Measurements from ENCODE around the gene LCE3C.

DNA sequence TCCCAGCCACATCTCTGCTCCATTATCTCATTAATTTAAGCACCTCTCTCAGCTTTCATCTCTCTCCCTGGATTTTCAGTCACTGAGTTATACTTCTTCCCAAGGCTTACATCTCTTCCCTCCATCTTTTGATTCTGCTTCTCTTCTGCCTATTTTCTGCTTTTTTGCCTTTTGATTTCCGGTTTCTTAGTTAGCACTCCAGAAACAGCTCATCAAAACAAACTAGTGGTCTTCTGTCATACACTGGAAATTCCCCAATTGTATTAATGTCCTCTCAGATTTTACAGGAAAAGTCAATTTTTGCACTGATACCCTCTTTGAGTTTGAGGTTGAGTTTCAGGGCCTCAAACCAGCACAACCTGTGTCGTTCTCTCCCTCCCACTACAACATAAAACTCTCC lies 34.9 kb upstream of the LCE3C start:
- TF ChIP-seq CTBP1 (IDR thresholded peaks at IDR 0.05; ENCODE audit: borderline replicate concordance) (no peak), ILF3 (IDR thresholded peaks at IDR 0.05; ENCODE audit: borderline replicate concordance) (no peak), ZNF274 (IDR thresholded peaks at IDR 0.05; ENCODE audit: borderline replicate concordance, low read depth, low read length) (no peak), THAP7 (CRISPR knock-in tag; IDR thresholded peaks at IDR 0.05) (no peak), JUN (IDR thresholded peaks at IDR 0.05; ENCODE audit: borderline replicate concordance, low read depth, low read length) (no peak), JUN (CRISPR knock-in tag; IDR thresholded peaks at IDR 0.05; ENCODE audit: borderline replicate concordance) (no peak), ZKSCAN1 (IDR thresholded peaks at IDR 0.05; ENCODE audit: low read depth, low read length) (no peak), NR2C2 (CRISPR knock-in tag; IDR thresholded peaks at IDR 0.05) (no peak), NR2C2 (tag; IDR thresholded peaks at IDR 0.05) (no peak), ZKSCAN8 (CRISPR knock-in tag; IDR thresholded peaks at IDR 0.05) (no peak), POLR2AphosphoS5 (IDR thresholded peaks at IDR 0.05; ENCODE audit: control insufficient read depth, insufficient read depth, low read depth, low read length) (no peak)
- TF ChIP-seq, protein P1, sequence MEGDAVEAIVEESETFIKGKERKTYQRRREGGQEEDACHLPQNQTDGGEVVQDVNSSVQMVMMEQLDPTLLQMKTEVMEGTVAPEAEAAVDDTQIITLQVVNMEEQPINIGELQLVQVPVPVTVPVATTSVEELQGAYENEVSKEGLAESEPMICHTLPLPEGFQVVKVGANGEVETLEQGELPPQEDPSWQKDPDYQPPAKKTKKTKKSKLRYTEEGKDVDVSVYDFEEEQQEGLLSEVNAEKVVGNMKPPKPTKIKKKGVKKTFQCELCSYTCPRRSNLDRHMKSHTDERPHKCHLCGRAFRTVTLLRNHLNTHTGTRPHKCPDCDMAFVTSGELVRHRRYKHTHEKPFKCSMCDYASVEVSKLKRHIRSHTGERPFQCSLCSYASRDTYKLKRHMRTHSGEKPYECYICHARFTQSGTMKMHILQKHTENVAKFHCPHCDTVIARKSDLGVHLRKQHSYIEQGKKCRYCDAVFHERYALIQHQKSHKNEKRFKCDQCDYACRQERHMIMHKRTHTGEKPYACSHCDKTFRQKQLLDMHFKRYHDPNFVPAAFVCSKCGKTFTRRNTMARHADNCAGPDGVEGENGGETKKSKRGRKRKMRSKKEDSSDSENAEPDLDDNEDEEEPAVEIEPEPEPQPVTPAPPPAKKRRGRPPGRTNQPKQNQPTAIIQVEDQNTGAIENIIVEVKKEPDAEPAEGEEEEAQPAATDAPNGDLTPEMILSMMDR (IDR thresholded peaks at IDR 0.05 in 2 of 3, conservative IDR thresholded peaks at IDR 0.05 in 1 of 3; ENCODE audit: insufficient read depth in 2 of 3, low read depth in 1 of 3, low read length in 3 of 3) = no peak

Measured in K562 (cell line).